Mononuclear cell (primary cell): ENCODE measurements around the gene WFDC1. TPM values are rescaled to one million over a fixed set of nuclear protein-coding genes. Genes with fewer than 3 reads are reported as not detected.
"Not testable (repeated sequence)": the region's sequence is repeated elsewhere in the genome, so short reads cannot be mapped to it uniquely, and the experiment has no call there.

Experiments used
- H3K27me3 ChIP-seq: 2 replicates; pipeline ENCODE4 v1.6.0; 2011; ENCODE audit warnings: low read length, control low read depth; ENCODE audit not compliant: insufficient read depth
- H3K4me1 ChIP-seq: 2 replicates; pipeline ENCODE4 v1.5.1; 2011; ENCODE audit warnings: mild to moderate bottlenecking, low read length, control low read depth; ENCODE audit not compliant: insufficient read depth
- H3K4me3 ChIP-seq: 2 replicates; pipeline ENCODE4 v1.5.1; 2011; ENCODE audit warnings: mild to moderate bottlenecking, low read length, moderate library complexity
- H3K9me3 ChIP-seq: 2 replicates; pipeline ENCODE4 v1.5.1; 2011; ENCODE audit warnings: low read depth, mild to moderate bottlenecking, control low read depth, low read length
- total RNA-seq: library from RNA; depleted of rRNA; stranded (reverse); fragments of >200 nt; gene quantifications from one replicate; pipeline ENCODE4 v1.2.3, GENCODE V29; 2012

WFDC1 gene
- total RNA-seq, 1 donor = 0.10 TPM

GRCh38 chr16:84341528-84342295, 47.0 kb downstream of the WFDC1 start:
- no peaks in the 10 kb centered on the region for H3K27me3 ChIP-seq
- no peaks in the 10 kb centered on the region for H3K4me1 ChIP-seq
- no peak overlapping the region for H3K4me3 ChIP-seq
- no peaks in the 10 kb centered on the region for H3K9me3 ChIP-seq

- not testable (repeated sequence) for H3K27me3 ChIP-seq, H3K9me3 ChIP-seq, H3K4me3 ChIP-seq, H3K4me1 ChIP-seq
These were observed 49.1 kb downstream of the WFDC1 start for GRCh38 chr16:84343800-84344199.

GRCh38 chr16:84344781-84345180, 50.1 kb downstream of the WFDC1 start:
- Histone ChIP-seq H3K4me3 (no peak overlapping the region), H3K9me3 (no peaks in the 10 kb centered on the region), H3K27me3 (no peaks in the 10 kb centered on the region)

GRCh38 chr16:84347161-84347560, 52.5 kb downstream of the WFDC1 start:
- H3K9me3 ChIP-seq = no peaks in the 10 kb centered on the region
- no peaks in the 10 kb centered on the region for H3K27me3 ChIP-seq
- no peak overlapping the region for H3K4me3 ChIP-seq
- no peaks in the 10 kb centered on the region for H3K4me1 ChIP-seq

More at GRCh38 chr16:84344781-84345180, 50.1 kb downstream of the WFDC1 start:
- H3K4me1 ChIP-seq = no peaks in the 10 kb centered on the region

GRCh38 chr16:84348386-84348888, 53.8 kb downstream of the WFDC1 start:
- H3K4me3 ChIP-seq = no peak overlapping the region
- no peaks in the 10 kb centered on the region for H3K4me1 ChIP-seq
- no peaks in the 10 kb centered on the region for H3K27me3 ChIP-seq
- no peaks in the 10 kb centered on the region for H3K9me3 ChIP-seq

GRCh38 chr16:84349862-84350684, 55.4 kb downstream of the WFDC1 start:
- Histone ChIP-seq H3K4me3 (no peak overlapping the region), H3K9me3 (no peaks in the 10 kb centered on the region), H3K27me3 (no peaks in the 10 kb centered on the region), H3K4me1 (no peaks in the 10 kb centered on the region)

- Histone ChIP-seq H3K27me3 (no peaks in the 10 kb centered on the region), H3K9me3 (no peaks in the 10 kb centered on the region)
These were observed 56.2 kb downstream of the WFDC1 start for GRCh38 chr16:84350685-84351400.

GRCh38 chr16:84351630-84352029, 57.0 kb downstream of the WFDC1 start:
- no peaks in the 10 kb centered on the region for H3K9me3 ChIP-seq
- peaks cover 1% of the 10 kb centered on the region for H3K4me1 ChIP-seq
- no peak overlapping the region for H3K4me3 ChIP-seq
- no peaks in the 10 kb centered on the region for H3K27me3 ChIP-seq

More at GRCh38 chr16:84350685-84351400, 56.2 kb downstream of the WFDC1 start:
- H3K4me3 ChIP-seq = no peak overlapping the region
- no peaks in the 10 kb centered on the region for H3K4me1 ChIP-seq

- Histone ChIP-seq H3K4me3 (no peak overlapping the region), H3K27me3 (no peaks in the 10 kb centered on the region), H3K9me3 (no peaks in the 10 kb centered on the region), H3K4me1 (peaks cover 10% of the 10 kb centered on the region)
These were observed 59.6 kb downstream of the WFDC1 start for GRCh38 chr16:84354306-84354705.

GRCh38 chr16:84355149-84355548, 60.5 kb downstream of the WFDC1 start:
- H3K27me3 ChIP-seq = no peaks in the 10 kb centered on the region
- H3K9me3 ChIP-seq = no peaks in the 10 kb centered on the region
- H3K4me1 ChIP-seq = peaks cover 12% of the 10 kb centered on the region
- no peak overlapping the region for H3K4me3 ChIP-seq

GRCh38 chr16:84356176-84356575, 61.5 kb downstream of the WFDC1 start:
- no peaks in the 10 kb centered on the region for H3K27me3 ChIP-seq
- H3K4me3 ChIP-seq = no peak overlapping the region
- no peaks in the 10 kb centered on the region for H3K9me3 ChIP-seq
- peaks cover 15% of the 10 kb centered on the region for H3K4me1 ChIP-seq

- Histone ChIP-seq H3K27me3 (no peaks in the 10 kb centered on the region), H3K9me3 (no peaks in the 10 kb centered on the region), H3K4me3 (no peak overlapping the region), H3K4me1 (peaks cover 15% of the 10 kb centered on the region)
These were observed 62.0 kb downstream of the WFDC1 start for GRCh38 chr16:84356591-84357116.

- Histone ChIP-seq H3K4me1 (peaks cover 15% of the 10 kb centered on the region), H3K9me3 (no peaks in the 10 kb centered on the region), H3K27me3 (no peaks in the 10 kb centered on the region), H3K4me3 (no peak overlapping the region)
These were observed 62.5 kb downstream of the WFDC1 start for GRCh38 chr16:84357191-84357651.

GRCh38 chr16:84358601-84359295, 64.1 kb downstream of the WFDC1 start:
- Histone ChIP-seq H3K9me3 (no peaks in the 10 kb centered on the region), H3K27me3 (no peaks in the 10 kb centered on the region), H3K4me1 (peaks cover 15% of the 10 kb centered on the region), H3K4me3 (no peak overlapping the region)
